Measurements from ENCODE around the gene LAYN. TPM values are rescaled to one million over a fixed set of nuclear protein-coding genes. Genes with fewer than 3 reads are reported as not detected.

Gene LAYN
- total and polyA plus RNA-seq, 2 of the 4 experiments (the other 2 are of a cell fraction): 92.5 to 118 TPM

GRCh38 chr11:111560800-111561199, 20.3 kb downstream of the LAYN start:
- Histone ChIP-seq H3K4me3 (ENCODE audit: insufficient read depth, low read depth, low read length) (no peak overlapping the region), H3K9ac (ENCODE audit: low read depth, low read length) (peak overlapping the region; percentile 15; the same call in 1 of the 2 replicates), H4K8ac (ENCODE audit: low read depth in 2 of 2, low read length in 2 of 2) (peak overlapping the region; percentile 43 to 68), H2BK5ac (ENCODE audit: low read depth, low read length, poor library complexity, severe bottlenecking) (peak overlapping the region; percentile 98), H3K27ac (ENCODE audit: insufficient read depth, low read length) (peak overlapping the region; percentile 75), H3K36me3 (ENCODE audit: control insufficient read depth, insufficient read depth, low read length) (peaks cover 34% of the 10 kb centered on the region), H2BK15ac (ENCODE audit: low read depth, low read length) (peak overlapping the region; percentile 95; the same call in 2 of the 3 replicates), H2AFZ (replicated peaks; ENCODE audit: low read length, poor library complexity) (no peak overlapping the region), H3K4me1 (ENCODE audit: control insufficient read depth, insufficient read depth, low read length) (peaks cover 41% of the 10 kb centered on the region), H4K5ac (ENCODE audit: low read depth, low read length) (peak overlapping the region; percentile 67; the same call in 1 of the 2 replicates), H2AK9ac (replicated peaks; ENCODE audit: low read depth, low read length, poor library complexity) (no peak overlapping the region), H3K27me3 (ENCODE audit: control insufficient read depth, insufficient read depth, low read length) (no peaks in the 10 kb centered on the region), H4K91ac (ENCODE audit: insufficient read depth, low read depth, low read length) (peak overlapping the region; percentile 96), H4K20me1 (ENCODE audit: insufficient read depth, low read length) (peaks cover 3% of the 10 kb centered on the region; the same call in 1 of the 2 replicates), H3K4ac (ENCODE audit: low read depth, low read length) (peak overlapping the region; percentile 79), H2AK5ac (ENCODE audit: low read depth, low read length) (peak overlapping the region; percentile 93), H3K79me1 (ENCODE audit: low read depth in 1 of 2, low read length in 2 of 2) (peaks cover 6 to 32% of the 10 kb centered on the region in 2 experiments), H3K14ac (replicated peaks; ENCODE audit: low read depth, low read length) (peak overlapping the region; percentile 65), H2BK120ac (ENCODE audit: low read depth, low read length) (peak overlapping the region; percentile 94), H3K4me2 (ENCODE audit: low read depth, low read length) (no peak overlapping the region), H3K23ac (ENCODE audit: low read depth, low read length) (peak overlapping the region; percentile 61), H2BK20ac (ENCODE audit: low read depth, low read length) (peak overlapping the region; percentile 95), H3K9me3 (ENCODE audit: control insufficient read depth, insufficient read depth, low read length) (peaks cover 2% of the 10 kb centered on the region; the same call in 1 of the 2 replicates), H3K56ac (ENCODE audit: extremely low read depth, insufficient read depth, low read length) (peak overlapping the region; percentile 61; the same call in 1 of the 2 replicates), H3K18ac (ENCODE audit: low read depth, low read length) (peak overlapping the region; percentile 91), H3K9me1 (ENCODE audit: insufficient read depth, low read length) (peaks cover 15% of the 10 kb centered on the region)
- ChIA-PET POLR2A (ENCODE audit: unreplicated experiment) (no interaction called here), CTCF (interaction anchor here (1.0 kb wide), 1 partner anchor 106 kb away, joined by 3 read pairs; no protein-coding TSS in a partner anchor)
- in situ Hi-C loops (cut with MboI; ENCODE audit: low sequenced_read_pairs): no loop called here
- intact Hi-C loops (cut with micrococcal nuclease): no loop called here
- dilution Hi-C loops (cut with HindIII; ENCODE audit: low sequenced_read_pairs, unreplicated experiment): no loop called here
- no peak for DNase-seq
- ATAC-seq (ENCODE audit: low read depth): no peak
- 100% methylated on average over 1 of the region's 3 CpGs; no CpG with 5 or more reads in 1 of the 2 experiments for WGBS, 2 experiments (ENCODE audit: extremely low coverage in 2 of 2, insufficient read length in 1 of 2)
- TF ChIP-seq CTCF (conservative IDR thresholded peaks at IDR 0.05; ENCODE audit: low read depth, low read length) (no peak), NFE2L2 (IDR thresholded peaks at IDR 0.05; ENCODE audit: low read depth, low read length) (no peak), MAFK (IDR thresholded peaks at IDR 0.05; ENCODE audit: low read depth, low read length) (no peak), MAZ (IDR thresholded peaks at IDR 0.05; ENCODE audit: borderline replicate concordance, low read depth, low read length) (no peak), RCOR1 (IDR thresholded peaks at IDR 0.05; ENCODE audit: insufficient replicate concordance, low read length) (no peak), RFX5 (IDR thresholded peaks at IDR 0.05; ENCODE audit: low read depth, low read length) (no peak), RAD21 (IDR thresholded peaks at IDR 0.05; ENCODE audit: low read length) (no peak), CHD1 (IDR thresholded peaks at IDR 0.05; ENCODE audit: low read depth, low read length) (no peak), ELK1 (IDR thresholded peaks at IDR 0.05; ENCODE audit: borderline replicate concordance, low read depth, low read length) (no peak)
- no TSS peak for BruUV-seq (replicated peaks)

Measured in IMR-90 (cell line).